Fibroblast of lung (primary cell): Measurements from ENCODE around the gene SLC9A1.

Source experiments
- EZH2 ChIP-seq: IDR thresholded peaks from 2 replicates; pipeline ENCODE4 v1.5.1; 2012; ENCODE audit warnings: low read length, control low read depth, mild to moderate bottlenecking; ENCODE audit errors: missing control alignments
- TF ChIP-seq, protein P1 (sequence below), 2 donors: IDR thresholded peaks in 1 of 2; conservative IDR thresholded peaks in 1 of 2; 1 replicate in 1 of 2; 2 replicates in 1 of 2; pipeline ENCODE4 v1.5.1; 2011 to 2012; ENCODE audit warnings: low read length in 2 of 2, control low read depth in 1 of 2, inconsistent platforms in 1 of 2, low read depth in 1 of 2, mild to moderate bottlenecking in 1 of 2

DNA sequence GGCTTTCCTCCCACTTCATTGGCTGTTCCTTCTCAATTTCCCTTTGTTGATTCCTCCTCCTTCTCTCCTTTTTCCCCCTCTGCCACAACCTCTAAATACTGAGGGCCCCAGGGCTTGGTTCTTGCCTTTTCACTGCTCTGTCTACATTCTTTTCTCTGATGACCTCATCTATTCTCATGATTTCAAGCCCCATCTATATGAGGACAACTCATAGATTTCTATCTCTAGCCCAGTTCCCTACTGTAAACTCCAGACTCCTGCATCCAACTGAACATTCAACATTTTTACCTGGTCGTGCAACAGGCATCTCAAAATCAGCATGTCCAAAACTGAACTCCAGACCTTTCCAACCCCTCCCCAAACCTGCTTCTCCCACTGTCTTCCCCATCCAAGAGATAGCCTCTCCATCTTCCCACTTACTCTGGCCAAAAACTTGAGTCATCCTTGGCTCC, 11.5 kb upstream of the SLC9A1 start:
- TF ChIP-seq, protein P1, sequence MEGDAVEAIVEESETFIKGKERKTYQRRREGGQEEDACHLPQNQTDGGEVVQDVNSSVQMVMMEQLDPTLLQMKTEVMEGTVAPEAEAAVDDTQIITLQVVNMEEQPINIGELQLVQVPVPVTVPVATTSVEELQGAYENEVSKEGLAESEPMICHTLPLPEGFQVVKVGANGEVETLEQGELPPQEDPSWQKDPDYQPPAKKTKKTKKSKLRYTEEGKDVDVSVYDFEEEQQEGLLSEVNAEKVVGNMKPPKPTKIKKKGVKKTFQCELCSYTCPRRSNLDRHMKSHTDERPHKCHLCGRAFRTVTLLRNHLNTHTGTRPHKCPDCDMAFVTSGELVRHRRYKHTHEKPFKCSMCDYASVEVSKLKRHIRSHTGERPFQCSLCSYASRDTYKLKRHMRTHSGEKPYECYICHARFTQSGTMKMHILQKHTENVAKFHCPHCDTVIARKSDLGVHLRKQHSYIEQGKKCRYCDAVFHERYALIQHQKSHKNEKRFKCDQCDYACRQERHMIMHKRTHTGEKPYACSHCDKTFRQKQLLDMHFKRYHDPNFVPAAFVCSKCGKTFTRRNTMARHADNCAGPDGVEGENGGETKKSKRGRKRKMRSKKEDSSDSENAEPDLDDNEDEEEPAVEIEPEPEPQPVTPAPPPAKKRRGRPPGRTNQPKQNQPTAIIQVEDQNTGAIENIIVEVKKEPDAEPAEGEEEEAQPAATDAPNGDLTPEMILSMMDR (conservative IDR thresholded peaks at IDR 0.05 in 1 of 2, IDR thresholded peaks at IDR 0.05 in 1 of 2; ENCODE audit: low read depth in 1 of 2, low read length in 2 of 2), result no peak
- no peak for TF ChIP-seq EZH2
